Pancreas (tissue), 10 donors: ENCODE results near the gene KIR2DL1. TPM values are rescaled to one million over a fixed set of nuclear protein-coding genes. Genes with fewer than 3 reads are reported as not detected.
"Not testable (repeated sequence)": the region's sequence is repeated elsewhere in the genome, so short reads cannot be mapped to it uniquely, and the experiment has no call there.

Source experiments
- ATAC-seq, 4 donors: fragments of 200-7000 bp; cut with Tn5 transposase; one replicate each; pipeline versions ENCODE4 v1.8.0 to v1.9.1; 2020; ENCODE audit warnings: mild to moderate bottlenecking in 4 of 4, moderate library complexity in 4 of 4
- DNase-seq, 6 donors: peaks; one replicate each; pipeline ENCODE4 v3.0.0-alpha.2; 2020
- FAIRE-seq: peaks from 2 replicates; lab custom pipeline; 2012; peaks lifted over from hg19 to GRCh38; lab: Jason Lieb, UNC
- H3K27ac ChIP-seq, 4 donors: fragments of 200-600 bp; sonication (generic); 1 replicate in 3 of 4; 2 replicates in 1 of 4; pipeline versions ENCODE4 v1.5.0 to v1.8.0; 2020
- H3K27me3 ChIP-seq, 4 donors: fragments of 200-600 bp; one replicate each; pipeline ENCODE4 v1.8.0; 2021
- H3K36me3 ChIP-seq, 3 donors: fragments of 200-600 bp; sonication (generic) in 1 of 3; one replicate each; pipeline versions ENCODE4 v1.5.0 to v1.8.0; 2020 to 2021
- H3K4me1 ChIP-seq, 3 donors: fragments of 200-600 bp; one replicate each; pipeline ENCODE4 v1.8.0; 2021
- H3K4me3 ChIP-seq, 4 donors: fragments of 200-600 bp; sonication (generic) in 2 of 4; one replicate each; pipeline versions ENCODE4 v1.5.0 to v1.8.0; 2020 to 2021
- H3K9me3 ChIP-seq, 4 donors: fragments of 200-600 bp; one replicate each; pipeline ENCODE4 v1.8.0; 2021
- WGBS, 2 donors: extraction: QIAGEN DNeasy Blood & Tissue Kit; methylation state at CpG; one replicate each; pipeline ENCODE4 v1.1.7; 2013; 5-methylcytosine and 5-hydroxymethylcytosine counted together
- intact Hi-C, 3 donors: fragments of 100-400 bp; cut with DNase I; formaldehyde crosslinking; loops; one replicate each; pipeline versions ENCODE4 v1.11.1 to v1.14.2; 2022
- polyA plus RNA-seq, 2 donors: library from polyadenylated mRNA; stranded (reverse); fragments of 200-250 nt; gene quantifications; one replicate each; pipeline ENCODE4 v1.2.3, GENCODE V29; 2013
- total RNA-seq, 6 donors: library from RNA; stranded (reverse); fragmentation: NEBNext Ultra II Directional in 4 of 6; extraction: Animal tissue kit (Norgen Biotek cat#: 25700) in 4 of 6; gene quantifications; one replicate each; pipeline versions ENCODE4 v1.2.1 to v1.2.4, GENCODE V29; 2021 to 2023
- donor health status: healthy with polysubstance abuse.
- donor health status: DM: no; HTN: no; CAD: no; lungs with moderate emphysema.
- donor health status: DM: no; HTN: no; CAD: no.
- donor health status: control.
- donor health status: control.
- donor health status: Bipolar disorder and iron deficiency.
- donor health status: DM: yes; HTN: yes; CAD: no.
- donor health status: DM: no; HTN: no; CAD: no.
- donor health status: DM: no; HTN: no; CAD: no.
- donor health status: DM: yes; HTN: yes; CAD: no.

The KIR2DL1 gene
- total and polyA plus RNA-seq, 8 donors: not detected

DNA sequence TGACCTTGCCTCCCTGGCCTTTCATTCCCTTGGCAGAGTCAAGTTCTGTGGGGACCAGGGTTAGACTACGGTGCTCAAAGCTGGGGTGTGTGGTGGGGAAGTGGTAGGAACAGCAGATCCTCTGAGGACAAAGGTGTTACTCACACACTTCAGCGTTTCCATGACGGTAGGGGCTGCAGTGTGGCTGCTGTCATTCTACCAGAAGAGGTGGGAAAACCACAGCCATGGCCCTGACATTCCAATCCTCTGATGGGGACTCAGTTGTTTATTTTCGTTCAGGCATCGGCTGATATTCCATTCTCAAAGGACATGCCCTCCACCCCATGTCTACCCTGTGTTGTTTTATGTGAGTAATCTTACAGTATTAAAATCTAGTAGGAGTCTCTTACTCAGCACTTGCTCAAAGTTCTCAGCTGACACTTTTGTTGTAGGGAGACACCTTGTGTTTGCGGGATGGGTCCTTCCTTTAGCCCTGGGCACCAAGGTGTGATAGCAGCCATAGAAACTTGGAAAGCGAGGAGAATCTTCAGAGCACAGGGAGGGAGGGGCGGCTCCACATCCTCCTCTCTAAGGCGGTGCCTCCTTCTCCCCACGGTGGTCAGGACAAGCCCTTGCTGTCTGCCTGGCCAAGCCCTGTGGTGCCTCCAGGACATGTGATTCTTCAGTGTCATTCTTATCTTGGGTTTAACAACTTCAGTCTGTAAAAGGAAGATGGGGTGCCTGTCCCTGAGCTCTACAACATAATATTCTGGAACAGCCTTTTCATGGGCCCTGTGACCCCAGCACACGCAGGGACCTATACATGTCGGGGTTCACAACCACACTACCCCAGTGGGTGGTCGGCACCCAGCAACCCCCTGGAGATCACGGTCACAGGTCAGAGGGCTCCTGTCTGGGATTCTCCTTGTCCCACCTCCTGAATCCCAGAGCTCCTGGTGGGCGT lies 1.7 kb downstream of the KIR2DL1 start:
- H3K36me3 ChIP-seq, H3K27ac ChIP-seq, H3K27me3 ChIP-seq, H3K4me3 ChIP-seq, DNase-seq, FAIRE-seq, H3K9me3 ChIP-seq, ATAC-seq, H3K4me1 ChIP-seq, intact Hi-C loops: not testable (repeated sequence)
- 58 to 69% methylated on average over 13 to 14 of the region's 15 CpGs for WGBS, 2 donors

DNA sequence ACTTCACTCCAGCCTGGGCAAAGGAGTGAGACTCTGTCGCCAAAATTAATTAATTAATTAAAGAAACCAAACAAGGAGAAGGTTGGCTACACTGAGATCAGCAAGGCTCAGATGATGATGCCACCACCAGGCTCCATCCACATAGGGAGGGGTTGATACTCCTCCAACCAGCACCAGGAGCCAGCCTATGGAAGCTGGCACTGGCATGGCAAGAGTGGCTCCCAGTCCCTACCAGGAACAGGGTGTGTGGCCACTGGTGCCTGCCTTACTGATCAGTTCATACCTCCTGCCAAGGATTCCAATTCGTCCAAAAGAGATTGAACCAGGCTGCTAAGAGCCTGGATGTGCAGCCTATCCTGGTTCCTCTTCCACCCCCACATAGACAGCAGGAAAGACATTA lies 3.1 kb downstream of the KIR2DL1 start:
- ATAC-seq, intact Hi-C loops, H3K4me3 ChIP-seq, FAIRE-seq, DNase-seq, H3K27me3 ChIP-seq, H3K36me3 ChIP-seq, H3K27ac ChIP-seq, H3K4me1 ChIP-seq, H3K9me3 ChIP-seq: not testable (repeated sequence)
- WGBS, 2 donors: 20 to 32% methylated on average over 2 of the region's 2 CpGs

DNA sequence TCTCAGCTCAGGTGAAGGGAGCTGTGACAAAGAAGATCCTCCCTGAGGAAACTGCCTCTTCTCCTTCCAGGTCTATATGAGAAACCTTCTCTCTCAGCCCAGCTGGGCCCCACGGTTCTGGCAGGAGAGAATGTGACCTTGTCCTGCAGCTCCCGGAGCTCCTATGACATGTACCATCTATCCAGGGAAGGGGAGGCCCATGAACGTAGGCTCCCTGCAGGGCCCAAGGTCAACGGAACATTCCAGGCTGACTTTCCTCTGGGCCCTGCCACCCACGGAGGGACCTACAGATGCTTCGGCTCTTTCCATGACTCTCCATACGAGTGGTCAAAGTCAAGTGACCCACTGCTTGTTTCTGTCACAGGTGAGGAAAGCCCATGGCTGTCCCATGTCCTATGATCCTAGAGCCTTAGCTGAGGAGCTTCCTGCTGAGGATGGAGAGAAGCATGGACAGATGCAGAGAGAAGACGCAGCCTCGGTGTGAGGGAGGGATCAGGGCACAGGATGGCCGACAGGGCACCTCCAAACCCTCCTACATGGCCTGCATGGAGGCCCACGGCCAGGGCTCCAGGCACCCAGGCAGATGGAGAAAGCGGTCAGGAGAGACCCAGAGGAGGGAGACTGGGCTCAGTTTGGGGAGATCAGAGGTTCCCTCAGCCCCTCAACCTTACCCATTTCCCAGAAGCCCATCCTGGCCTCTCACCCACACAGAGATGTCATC lies 5.7 kb downstream of the KIR2DL1 start:
- intact Hi-C loops, H3K4me3 ChIP-seq, H3K9me3 ChIP-seq, DNase-seq, ATAC-seq, H3K27me3 ChIP-seq, H3K4me1 ChIP-seq, H3K27ac ChIP-seq, H3K36me3 ChIP-seq, FAIRE-seq: not testable (repeated sequence)
- WGBS, 2 donors: 46 to 60% methylated on average over 12 of the region's 12 CpGs

DNA sequence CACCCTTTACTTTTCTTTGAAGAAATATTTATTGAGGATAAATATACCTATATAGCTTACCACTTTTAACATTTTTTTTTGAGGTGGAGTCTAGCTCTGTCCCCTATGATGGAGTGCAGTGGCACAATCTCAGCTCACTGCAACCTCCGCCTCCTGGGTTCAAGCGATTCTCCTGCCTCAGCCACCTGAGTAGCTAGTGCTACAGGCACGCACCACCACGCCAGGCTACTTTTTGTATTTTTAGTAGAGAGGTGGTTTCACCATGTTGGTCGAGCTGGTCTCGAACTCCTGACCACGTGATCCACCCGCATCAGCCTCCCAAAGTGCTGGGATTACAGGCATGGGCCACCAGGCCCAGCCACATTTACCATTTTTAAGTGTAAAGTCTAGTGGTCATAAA lies 6.2 kb downstream of the KIR2DL1 start:
- intact Hi-C loops, H3K27me3 ChIP-seq, H3K4me3 ChIP-seq, H3K27ac ChIP-seq, ATAC-seq, FAIRE-seq, H3K4me1 ChIP-seq, H3K9me3 ChIP-seq, H3K36me3 ChIP-seq, DNase-seq: not testable (repeated sequence)
- 52 to 77% methylated on average over 8 of the region's 8 CpGs for WGBS, 2 donors

DNA sequence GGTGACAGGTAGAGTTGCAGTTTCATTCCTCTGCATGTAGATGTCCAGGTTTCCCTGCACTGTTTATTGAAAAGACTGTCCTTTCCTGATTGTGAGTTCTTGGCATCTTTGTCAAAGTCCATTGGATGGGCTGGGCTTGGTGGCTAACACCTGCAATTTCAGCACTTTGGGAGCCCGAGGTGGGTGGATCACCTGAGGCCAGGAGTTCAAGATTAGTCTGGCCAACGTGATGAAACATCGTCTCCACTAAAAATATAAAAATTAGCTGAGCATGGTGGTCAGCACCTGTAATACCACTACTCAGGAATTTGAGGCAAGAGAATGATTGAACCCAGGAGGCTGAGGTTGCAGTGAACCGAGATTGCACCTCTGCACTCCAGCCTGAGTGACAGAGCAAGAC lies 8.3 kb downstream of the KIR2DL1 start:
- DNase-seq, H3K4me1 ChIP-seq, H3K9me3 ChIP-seq, H3K27me3 ChIP-seq, H3K27ac ChIP-seq, ATAC-seq, intact Hi-C loops, H3K4me3 ChIP-seq, H3K36me3 ChIP-seq, FAIRE-seq: not testable (repeated sequence)
- 22 to 49% methylated on average over 3 to 4 of the region's 4 CpGs for WGBS, 2 donors

DNA sequence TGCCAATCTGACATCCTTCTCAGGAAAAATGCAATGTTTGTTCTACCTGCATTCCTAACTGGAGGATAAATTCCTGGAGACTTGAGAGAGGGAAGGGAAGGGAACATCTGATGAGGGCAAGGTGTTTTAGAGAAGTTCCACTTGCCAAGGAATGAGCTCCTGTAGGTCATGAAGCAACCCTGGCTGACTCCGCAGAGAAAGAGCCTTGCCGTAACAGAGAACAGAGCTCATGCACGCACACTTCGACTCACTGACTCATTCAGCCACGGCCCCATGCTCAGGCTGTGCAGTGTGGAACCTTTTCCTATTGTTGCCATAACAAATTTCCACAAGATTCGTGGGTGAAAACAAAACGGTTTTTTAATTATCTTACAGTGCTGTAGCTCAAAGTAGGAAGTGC lies 9.3 kb downstream of the KIR2DL1 start:
- H3K9me3 ChIP-seq, H3K27me3 ChIP-seq, H3K36me3 ChIP-seq, H3K27ac ChIP-seq, H3K4me3 ChIP-seq, DNase-seq, ATAC-seq, intact Hi-C loops, FAIRE-seq, H3K4me1 ChIP-seq: not testable (repeated sequence)
- WGBS, 2 donors: 34 to 64% methylated on average over 7 of the region's 7 CpGs

DNA sequence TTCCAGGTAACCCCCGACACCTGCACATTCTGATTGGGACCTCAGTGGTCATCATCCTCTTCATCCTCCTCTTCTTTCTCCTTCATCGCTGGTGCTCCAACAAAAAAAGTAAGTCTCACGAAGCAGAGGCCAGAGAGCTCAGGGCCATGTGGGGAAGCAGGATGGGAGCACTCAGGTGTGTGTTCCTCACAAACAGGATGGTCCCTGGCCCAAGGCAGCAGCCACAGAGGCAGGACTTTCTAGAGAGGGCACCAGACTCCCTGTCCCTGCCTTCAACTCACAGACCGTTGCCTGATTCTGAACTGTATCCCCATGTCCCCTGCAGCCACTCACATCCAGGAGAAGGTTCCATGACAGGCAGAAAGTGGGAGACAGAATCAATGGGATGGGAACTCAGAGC lies 13.3 kb downstream of the KIR2DL1 start:
- FAIRE-seq, H3K9me3 ChIP-seq, H3K4me3 ChIP-seq, intact Hi-C loops, H3K27me3 ChIP-seq, H3K36me3 ChIP-seq, ATAC-seq, DNase-seq, H3K27ac ChIP-seq, H3K4me1 ChIP-seq: not testable (repeated sequence)
- 39 to 60% methylated on average over 4 of the region's 4 CpGs for WGBS, 2 donors

DNA sequence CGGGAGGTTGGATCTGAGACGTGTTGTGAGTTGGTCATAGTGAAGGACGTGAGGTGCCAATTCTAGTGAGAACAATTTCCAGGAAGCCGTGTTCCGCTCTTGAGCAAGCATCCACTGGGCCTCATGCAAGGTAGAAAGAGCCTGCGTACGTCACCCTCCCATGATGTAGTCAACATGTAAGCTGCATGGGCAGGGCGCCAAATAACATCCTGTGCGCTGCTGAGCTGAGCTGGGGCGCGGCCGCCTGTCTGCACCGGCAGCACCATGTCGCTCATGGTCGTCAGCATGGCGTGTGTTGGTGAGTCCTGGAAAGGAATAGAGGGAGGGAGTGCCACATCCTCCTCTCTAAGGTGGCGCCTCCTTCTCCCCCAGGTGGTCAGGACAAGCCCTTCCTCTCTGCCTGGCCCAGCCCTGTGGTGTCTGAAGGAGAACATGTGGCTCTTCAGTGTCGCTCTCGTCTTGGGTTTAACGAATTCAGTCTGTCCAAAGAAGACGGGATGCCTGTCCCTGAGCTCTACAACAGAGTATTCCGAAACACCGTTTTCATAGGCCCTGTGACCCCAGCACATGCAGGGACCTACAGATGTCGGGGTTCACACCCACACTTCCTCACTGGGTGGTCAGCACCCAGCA lies 16.6 kb downstream of the KIR2DL1 start:
- DNase-seq, H3K36me3 ChIP-seq, H3K4me1 ChIP-seq, FAIRE-seq, H3K9me3 ChIP-seq, intact Hi-C loops, ATAC-seq, H3K27ac ChIP-seq, H3K27me3 ChIP-seq, H3K4me3 ChIP-seq: not testable (repeated sequence)
- 71 to 79% methylated on average over 24 of the region's 24 CpGs for WGBS, 2 donors

DNA sequence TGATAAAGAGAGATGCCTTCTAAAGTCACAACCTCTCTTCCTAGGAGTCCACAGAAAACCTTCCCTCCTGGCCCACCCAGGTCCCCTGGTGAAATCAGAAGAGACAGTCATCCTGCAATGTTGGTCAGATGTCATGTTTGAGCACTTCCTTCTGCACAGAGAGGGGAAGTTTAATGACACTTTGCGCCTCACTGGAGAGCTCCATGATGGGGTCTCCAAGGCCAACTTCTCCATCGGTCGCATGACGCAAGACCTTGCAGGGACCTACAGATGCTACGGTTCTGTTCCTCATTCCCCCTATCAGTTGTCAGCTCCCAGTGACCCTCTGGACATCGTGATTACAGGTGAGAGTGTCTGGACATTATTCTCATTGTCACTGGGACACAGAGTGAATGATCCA lies 18.6 kb downstream of the KIR2DL1 start:
- FAIRE-seq, ATAC-seq, H3K4me3 ChIP-seq, H3K27ac ChIP-seq, DNase-seq, H3K36me3 ChIP-seq, intact Hi-C loops, H3K27me3 ChIP-seq, H3K9me3 ChIP-seq, H3K4me1 ChIP-seq: not testable (repeated sequence)
- WGBS, 2 donors: 62 to 77% methylated on average over 6 of the region's 6 CpGs
